Measurements from ENCODE around the gene CDH13.

DNA sequence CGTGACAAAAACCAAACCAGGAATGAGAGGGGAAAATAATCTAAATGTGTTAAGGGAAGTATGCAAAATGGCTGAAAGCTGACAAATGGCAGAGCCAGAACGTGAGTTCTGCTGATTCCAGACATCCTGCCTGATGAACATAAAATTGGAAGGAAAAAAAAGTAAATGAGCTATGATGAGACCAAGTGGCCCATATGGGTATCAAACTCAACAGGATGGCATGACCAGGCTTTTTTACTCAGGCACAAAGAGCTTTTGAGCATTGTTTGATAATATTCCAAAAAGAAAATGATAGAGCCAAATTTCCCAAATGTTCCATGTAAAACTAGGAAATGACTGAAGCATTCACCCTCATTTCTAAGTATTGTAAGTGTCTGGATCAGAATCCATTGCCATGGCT is 449.2 kb downstream of the CDH13 start:
- TF ChIP-seq GATA3 (IDR thresholded peaks at IDR 0.05; ENCODE audit: low read depth, low read length), result no peak
- no peak for TF ChIP-seq GATA2 (IDR thresholded peaks at IDR 0.05; ENCODE audit: low read depth, low read length)

Measured in SH-SY5Y (cell line).